SK-N-SH (cell line): Measurements from ENCODE around the gene PHC2. TPM values are rescaled to one million over a fixed set of nuclear protein-coding genes. Genes with fewer than 3 reads are reported as not detected.

Source experiments
- CTCF ChIA-PET: fragments of 300-600, 350-600 bp; formaldehyde crosslinking; extraction: SDS; loops from one replicate; lab custom pipeline; 2021; lab: Yijun Ruan, JAX
- POLR2A ChIA-PET: fragments of 350-600 bp; sonication (Branson Sonifier 250); formaldehyde crosslinking; extraction: SDS; loops from one replicate; lab custom pipeline; 2020; ENCODE audit warnings: antibody characterized with exemption, inconsistent platforms; lab: Yijun Ruan, JAX
- DNase-seq: peaks from one replicate; pipeline ENCODE4 v3.0.0; 2012
- H2AFZ ChIP-seq: fragments of 200-600 bp; sonication (generic); 2 replicates; pipeline ENCODE4 v1.8.1; 2016; ENCODE audit warnings: antibody characterized with exemption, mild to moderate bottlenecking, low read depth
- H3F3A ChIP-seq: fragments of 200-600 bp; sonication (generic); replicated peaks from 2 replicates; pipeline ENCODE3; 2016; ENCODE audit warnings: antibody characterized with exemption, mild to moderate bottlenecking; ENCODE audit not compliant: insufficient read depth
- H3K27ac ChIP-seq, 2 experiments: fragments of 200-500 bp in 1 of 2; fragments of 200-600 bp in 1 of 2; sonication (Bioruptor generic) in 1 of 2; sonication (generic), shearing (Covaris generic) in 1 of 2; 2 replicates each; pipeline versions ENCODE4 v1.5.1 to v1.6.1; 2014 to 2016; ENCODE audit warnings: low read depth in 2 of 2, inconsistent platforms in 1 of 2, low read length in 1 of 2, mild to moderate bottlenecking in 1 of 2, mixed read lengths in 1 of 2
- H3K27me3 ChIP-seq: fragments of 200-600 bp; sonication (generic), shearing (Covaris generic); 2 replicates; pipeline ENCODE4 v1.6.1; 2016; ENCODE audit warnings: mixed run types; ENCODE audit not compliant: insufficient read depth
- H3K36me3 ChIP-seq, 2 experiments: fragments of 200-500 bp in 1 of 2; fragments of 200-600 bp in 1 of 2; sonication (Bioruptor generic) in 1 of 2; sonication (generic) in 1 of 2; replicated peaks in 1 of 2; 2 replicates each; pipeline versions ENCODE3 to v1.5.1; 2014 to 2016; ENCODE audit warnings: low read length in 1 of 2, mild to moderate bottlenecking in 1 of 2; ENCODE audit not compliant: insufficient read depth in 2 of 2, control insufficient read depth in 1 of 2
- H3K4me1 ChIP-seq, 2 experiments: fragments of 200-500 bp in 1 of 2; fragments of 200-600 bp in 1 of 2; sonication (Bioruptor generic) in 1 of 2; sonication (generic), shearing (Covaris generic) in 1 of 2; 2 replicates each; pipeline versions ENCODE4 v1.5.1 to v1.6.1; 2014 to 2016; ENCODE audit warnings: low read depth in 1 of 2, low read length in 1 of 2, mixed run types in 1 of 2; ENCODE audit not compliant: insufficient read depth in 2 of 2, control insufficient read depth in 1 of 2
- H3K4me2 ChIP-seq: fragments of 200-600 bp; sonication (generic), shearing (Covaris generic); 2 replicates; pipeline ENCODE4 v1.6.1; 2017; ENCODE audit warnings: mixed run types
- H3K4me3 ChIP-seq, 2 experiments: fragments of 200-500 bp in 1 of 2; fragments of 200-600 bp in 1 of 2; sonication (Bioruptor generic) in 1 of 2; sonication (generic), shearing (Covaris generic) in 1 of 2; 2 replicates each; pipeline versions ENCODE4 v1.5.1 to v1.8.1; 2014 to 2016; ENCODE audit warnings: low read depth in 2 of 2, inconsistent platforms in 1 of 2, low read length in 1 of 2, mild to moderate bottlenecking in 1 of 2, mixed read lengths in 1 of 2, moderate library complexity in 1 of 2
- H3K79me2 ChIP-seq: fragments of 200-600 bp; sonication (generic); 2 replicates; pipeline ENCODE4 v1.8.1; 2017; ENCODE audit warnings: mild to moderate bottlenecking; ENCODE audit not compliant: insufficient read depth
- H3K9ac ChIP-seq: fragments of 200-600 bp; sonication (generic); 2 replicates; pipeline ENCODE4 v1.6.1; 2017; ENCODE audit warnings: mixed run types
- H3K9me2 ChIP-seq: fragments of 200-600 bp; sonication (generic); 2 replicates; pipeline ENCODE4 v1.6.1; 2017; ENCODE audit warnings: mixed run types
- H3K9me3 ChIP-seq: fragments of 200-600 bp; sonication (generic); 2 replicates; pipeline ENCODE4 v1.6.1; 2017; ENCODE audit warnings: mixed run types, mild to moderate bottlenecking, moderate library complexity
- H4K20me1 ChIP-seq: fragments of 200-600 bp; sonication (generic); 2 replicates; pipeline ENCODE4 v1.6.1; 2017; ENCODE audit warnings: mild to moderate bottlenecking, mixed run types; ENCODE audit not compliant: insufficient read depth
- CTCF ChIP-seq: fragments of 200-600 bp; sonication (generic); IDR thresholded peaks from 2 replicates; pipeline ENCODE4 v1.6.1; 2017; ENCODE audit warnings: antibody characterized with exemption, mild to moderate bottlenecking, moderate library complexity
- ELF1 ChIP-seq: IDR thresholded peaks from 2 replicates; pipeline ENCODE4 v1.4.0; 2012
- EP300 ChIP-seq, 2 experiments: IDR thresholded peaks; 2 replicates each; pipeline versions ENCODE4 v1.4.0 to v1.6.1; 2012; ENCODE audit warnings: borderline replicate concordance in 1 of 2, low read depth in 1 of 2, low read length in 1 of 2
- EZH2phosphoT487 ChIP-seq: fragments of 200-600 bp; sonication (generic); IDR thresholded peaks from 2 replicates; pipeline ENCODE4 v1.6.1; 2017; ENCODE audit warnings: low read depth, mixed run types, mild to moderate bottlenecking, antibody characterized with exemption, moderate library complexity, borderline replicate concordance
- FOSL2 ChIP-seq: IDR thresholded peaks from 2 replicates; pipeline ENCODE4 v1.4.0; 2012; ENCODE audit warnings: low read depth, mild to moderate bottlenecking, moderate library complexity, borderline replicate concordance
- FOXM1 ChIP-seq: IDR thresholded peaks from 2 replicates; pipeline ENCODE4 v1.4.0; 2012; ENCODE audit warnings: low read depth, mild to moderate bottlenecking
- GABPA ChIP-seq: IDR thresholded peaks from 2 replicates; pipeline ENCODE4 v1.4.0; 2012; ENCODE audit warnings: low read depth, mild to moderate bottlenecking
- GATA2 ChIP-seq: sonication (generic); formaldehyde crosslinking; IDR thresholded peaks from 2 replicates; pipeline ENCODE4 v1.5.0; 2020; ENCODE audit warnings: mild to moderate bottlenecking, missing genetic modification reagents
- MEF2A ChIP-seq: IDR thresholded peaks from 2 replicates; pipeline ENCODE4 v1.4.0; 2012; ENCODE audit warnings: low read depth, borderline replicate concordance
- NFIC ChIP-seq: IDR thresholded peaks from 2 replicates; pipeline ENCODE4 v1.4.0; 2012; ENCODE audit warnings: borderline replicate concordance
- PBX3 ChIP-seq: IDR thresholded peaks from 2 replicates; pipeline ENCODE4; 2012
- POLR2AphosphoS5 ChIP-seq: IDR thresholded peaks from 2 replicates; pipeline ENCODE4 v1.6.1; 2012; ENCODE audit warnings: low read depth, low read length
- RCOR1 ChIP-seq: fragments of 150-350 bp; IDR thresholded peaks from 2 replicates; pipeline ENCODE4 v1.6.1; 2017; ENCODE audit warnings: antibody characterized with exemption, low read length
- RFX5 ChIP-seq: IDR thresholded peaks from 2 replicates; pipeline ENCODE4 v1.6.1; 2012; ENCODE audit warnings: mild to moderate bottlenecking, improper control_type of control experiment, low read length
- SIN3A ChIP-seq: IDR thresholded peaks from 2 replicates; pipeline ENCODE4 v1.6.1; 2012; ENCODE audit warnings: low read depth, mild to moderate bottlenecking, low read length, moderate library complexity, borderline replicate concordance
- TAF1 ChIP-seq: IDR thresholded peaks from 2 replicates; pipeline ENCODE4 v1.6.1; 2012; ENCODE audit warnings: low read depth, mild to moderate bottlenecking, low read length, moderate library complexity, borderline replicate concordance
- TCF12 ChIP-seq: IDR thresholded peaks from 2 replicates; pipeline ENCODE4 v1.4.0; 2012
- TEAD4 ChIP-seq: IDR thresholded peaks from 2 replicates; pipeline ENCODE4 v1.4.0; 2012; ENCODE audit warnings: mild to moderate bottlenecking, borderline replicate concordance; ENCODE audit not compliant: insufficient read depth
- USF1 ChIP-seq: IDR thresholded peaks from 2 replicates; pipeline ENCODE4 v1.4.0; 2012; ENCODE audit warnings: low read depth, borderline replicate concordance
- YY1 ChIP-seq: IDR thresholded peaks from 2 replicates; pipeline ENCODE4 v1.4.0; 2012; ENCODE audit warnings: low read depth, mild to moderate bottlenecking
- ZBTB33 ChIP-seq: IDR thresholded peaks from 2 replicates; pipeline ENCODE4 v1.4.0; 2012; ENCODE audit warnings: low read depth, borderline replicate concordance
- WGBS: methylation state at CpG from one replicate; pipeline ENCODE4 v1.1.6; 2017; ENCODE audit warnings: low lambda C conversion rate; 5-methylcytosine and 5-hydroxymethylcytosine counted together
- polyA plus RNA-seq, 3 experiments: library from polyadenylated mRNA; depleted of rRNA; stranded (reverse); fragments of >200 nt; gene quantifications; 2 replicates each; pipeline ENCODE4 v1.2.3, GENCODE V29; 2012

PHC2 gene
- polyA plus RNA-seq, 1 of the 3 experiments (the other 2 are of a cell fraction) = 98.7 TPM

GRCh38 chr1:33277488-33278084 is 153.3 kb downstream of the PHC2 start (continued):
- no peak for TF ChIP-seq CTCF
- TF ChIP-seq MEF2A = no peak
- no peak for TF ChIP-seq USF1
- TF ChIP-seq, all 33 proteins: peak for 0

GRCh38 chr1:33276573-33277298 is 154.2 kb downstream of the PHC2 start:
- Histone ChIP-seq H3K36me3 (peaks cover 17 to 37% of the 10 kb centered on the region in 2 experiments), H3F3A (no peaks in the 10 kb centered on the region), H3K9me3 (no peaks in the 10 kb centered on the region), H3K9ac (no peak overlapping the region), H3K4me3 (no peak overlapping the region), H2AFZ (no peak overlapping the region), H3K9me2 (no peaks in the 10 kb centered on the region), H3K4me1 (no peaks in the 10 kb centered on the region; a peak in 1 of 4 replicates), H3K27ac (no peak overlapping the region), H4K20me1 (peaks cover 34% of the 10 kb centered on the region), H3K27me3 (no peaks in the 10 kb centered on the region), H3K79me2 (peaks cover 27% of the 10 kb centered on the region; the same call in 1 of the 2 replicates), H3K4me2 (no peak overlapping the region)
- TF ChIP-seq RCOR1 (no peak), FOXM1 (no peak), TAF1 (no peak), EP300 (IDR thresholded peaks at IDR 0.05; ENCODE audit: borderline replicate concordance in 1 of 2, low read depth in 1 of 2, low read length in 1 of 2) (no peak), TEAD4 (no peak), PBX3 (no peak), USF1 (no peak), NFIC (no peak), FOSL2 (no peak), SIN3A (no peak), EZH2phosphoT487 (no peak), TCF12 (no peak), ELF1 (no peak), GATA2 (no peak), YY1 (no peak), RFX5 (no peak), GABPA (no peak), ZBTB33 (no peak), POLR2AphosphoS5 (no peak)
- ChIA-PET CTCF (no interaction called here), POLR2A (no interaction called here)
- DNase-seq = no peak
- 93% methylated on average over 29 of the region's 30 CpGs for WGBS
